ENCODE measurements around the gene IL22. TPM values are rescaled to one million over a fixed set of nuclear protein-coding genes. Genes with fewer than 3 reads are reported as not detected.

The IL22 gene
- total RNA-seq, 1 experiment from 2014 or later = not detected

GRCh38 chr12:68263366-68263765 lies 10.0 kb upstream of the IL22 start:
- Histone ChIP-seq H3K4me1 (ENCODE audit: insufficient read depth, low read length) (no peaks in the 10 kb centered on the region), H2BK20ac (ENCODE audit: low read depth, low read length, poor library complexity, severe bottlenecking) (no peak overlapping the region), H3T11ph (ENCODE audit: low read length) (no peak overlapping the region), H4K91ac (ENCODE audit: insufficient read length, low read depth, low read length) (no peak overlapping the region), H3K9me3 (ENCODE audit: control insufficient read depth, low read depth, low read length) (no peaks in the 10 kb centered on the region), H3K27ac (ENCODE audit: insufficient read length, low read depth, low read length) (no peak overlapping the region), H3K79me1 (ENCODE audit: insufficient read depth, low read depth, low read length, poor library complexity, severe bottlenecking) (no peaks in the 10 kb centered on the region), H3K79me2 (ENCODE audit: insufficient read depth, low read length) (no peaks in the 10 kb centered on the region), H3K14ac (ENCODE audit: insufficient read depth, low read length) (no peak overlapping the region), H3K56ac (ENCODE audit: insufficient read length, low read depth, low read length) (no peak overlapping the region), H3K9ac (ENCODE audit: extremely low read depth, insufficient read length, low read length) (no peak overlapping the region), H3K18ac (ENCODE audit: insufficient read length, low read depth, low read length) (no peak overlapping the region), H3K4ac (ENCODE audit: low read depth, low read length) (no peak overlapping the region), H2BK5ac (ENCODE audit: insufficient read length, low read length) (no peak overlapping the region), H4K20me1 (ENCODE audit: control insufficient read depth, insufficient read depth, insufficient read length) (no peaks in the 10 kb centered on the region), H4K8ac (replicated peaks; ENCODE audit: insufficient read length, low read depth, low read length) (no peak overlapping the region), H3K23ac (ENCODE audit: insufficient read length, low read depth, low read length) (no peak overlapping the region), H2BK12ac (ENCODE audit: insufficient read length, low read depth, low read length) (no peak overlapping the region), H2BK15ac (ENCODE audit: low read depth, low read length) (no peak overlapping the region), H3K23me2 (ENCODE audit: insufficient read length, low read depth, low read length, poor library complexity, severe bottlenecking) (no peaks in the 10 kb centered on the region), H2BK120ac (ENCODE audit: low read depth, low read length, poor library complexity, severe bottlenecking) (no peak overlapping the region), H2AK5ac (ENCODE audit: insufficient read length, low read length) (no peak overlapping the region), H3K4me2 (ENCODE audit: insufficient read depth, insufficient read length, low read length) (no peak overlapping the region), H3K27me3 (ENCODE audit: insufficient read depth, low read length) (no peaks in the 10 kb centered on the region), H2AFZ (ENCODE audit: low read length) (no peak overlapping the region), H4K5ac (ENCODE audit: insufficient read length, low read depth, low read length) (no peak overlapping the region)
- Mint-ChIP-seq H3K9me3 (no peaks in the 10 kb centered on the region), H3K4me3 (no peak overlapping the region), H3K27me3 (ENCODE audit: low read depth) (no peaks in the 10 kb centered on the region; the same call in 1 of the 2 replicates), H3K4me1 (peaks cover 0 to 8% of the 10 kb centered on the region in 2 experiments; a peak in 2 of 4 replicates), H3K36me3 (ENCODE audit: insufficient read depth in 1 of 3, low read depth in 3 of 3) (no peaks in the 10 kb centered on the region), H3K27ac (no peak overlapping the region)
- no peak for DNase-seq
- no peak for TF ChIP-seq CTCF (conservative IDR thresholded peaks at IDR 0.05)
- WGBS (ENCODE audit: extremely low coverage, insufficient read length, low lambda C conversion rate) = no CpG with 5 or more reads among the region's 1 CpG
